Esophagus squamous epithelium (tissue), 5 donors: ENCODE measurements around the gene TAF4. TPM values are rescaled to one million over a fixed set of nuclear protein-coding genes. Genes with fewer than 3 reads are reported as not detected.
"Not testable (repeated sequence)": the region's sequence is repeated elsewhere in the genome, so short reads cannot be mapped to it uniquely, and the experiment has no call there.

Experiments
- DNase-seq: peaks from one replicate; lab custom pipeline; 2025; lab: John Stamatoyannopoulos, UW
- H3K27ac ChIP-seq, 4 donors: fragments of 200-600 bp; sonication (generic); one replicate each; pipeline ENCODE4 v1.5.1; 2016 to 2019; ENCODE audit warnings: mild to moderate bottlenecking in 1 of 4
- H3K27me3 ChIP-seq, 4 donors: fragments of 200-600 bp; sonication (generic); 1 replicate in 3 of 4; 2 replicates in 1 of 4; pipeline versions ENCODE4 v1.5.1 to v1.6.0; 2017 to 2021; ENCODE audit warnings: antibody characterized with exemption in 1 of 4
- H3K36me3 ChIP-seq, 3 donors: fragments of 200-600 bp; sonication (generic); one replicate each; pipeline ENCODE4 v1.5.1; 2016 to 2019
- H3K4me1 ChIP-seq, 3 donors: fragments of 200-600 bp; sonication (generic); one replicate each; pipeline ENCODE4 v1.5.1; 2017 to 2019
- H3K4me3 ChIP-seq, 4 donors: fragments of 200-600 bp; sonication (generic); 1 replicate in 3 of 4; 2 replicates in 1 of 4; pipeline ENCODE4 v1.5.1; 2016 to 2019; ENCODE audit warnings: mild to moderate bottlenecking in 2 of 4, moderate library complexity in 1 of 4
- H3K9me3 ChIP-seq, 3 donors: fragments of 200-600 bp; sonication (generic); one replicate each; pipeline ENCODE4 v1.5.1; 2016 to 2019
- POLR2A ChIP-seq, 4 donors: fragments of 450-650 bp; IDR thresholded peaks; one replicate each; pipeline ENCODE4 v1.6.1; 2017; ENCODE audit warnings: antibody characterized with exemption in 4 of 4, mild to moderate bottlenecking in 4 of 4, moderate library complexity in 3 of 4
- WGBS, 2 donors: methylation state at CpG; one replicate each; pipeline ENCODE4 v1.1.5; 2018; 5-methylcytosine and 5-hydroxymethylcytosine counted together
- intact Hi-C: fragments of 100-400 bp; cut with DNase I; formaldehyde crosslinking; loops from one replicate; pipeline ENCODE4 v1.15.0; 2022
- total RNA-seq, 4 donors: library from RNA; depleted of rRNA; stranded (reverse); fragments of >200 nt; gene quantifications; one replicate each; pipeline ENCODE4 v1.1.0, GENCODE V29; 2016
- TF ChIP-seq, protein P1 (sequence below), 6 experiments: fragments of 450-650 bp in 4 of 6; fragments of 200-600 bp in 2 of 6; sonication (generic) in 2 of 6; IDR thresholded peaks; one replicate each; pipeline ENCODE4 v1.5.1; 2016 to 2019; ENCODE audit warnings: antibody characterized with exemption in 6 of 6, mild to moderate bottlenecking in 4 of 6, moderate library complexity in 4 of 6
- donor health status: DM: yes; HTN: yes; CAD: no.

TAF4 gene
- total RNA-seq, 4 donors from 2014 or later = 4.9 to 16.5 (median 14.4) TPM

DNA sequence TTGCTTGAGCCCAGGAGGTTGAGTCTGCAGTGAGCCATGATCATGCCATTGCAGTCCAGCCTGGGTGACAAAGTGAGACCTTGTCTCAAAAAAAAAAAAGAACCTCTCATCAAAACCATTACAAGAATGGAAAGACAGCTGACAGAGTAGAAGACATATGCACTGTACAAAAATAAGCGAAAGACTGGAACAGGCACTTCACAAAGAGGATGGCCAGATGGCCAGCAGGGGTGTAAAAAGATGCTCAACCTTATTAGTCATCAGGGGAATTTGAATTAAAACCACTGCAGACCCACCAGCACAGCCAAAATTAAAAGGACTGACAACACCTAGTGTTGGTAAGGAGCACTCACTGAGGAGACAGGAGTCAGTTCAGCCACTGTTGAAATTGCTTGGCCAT lies 13.5 kb upstream of the TAF4 start:
- Histone ChIP-seq H3K27ac (no peak overlapping the region), H3K36me3 (no peaks in the 10 kb centered on the region), H3K9me3 (peaks cover 0 to 32% (median 23%) of the 10 kb centered on the region in 3 donors), H3K4me1 (no peaks in the 10 kb centered on the region), H3K4me3 (no peak overlapping the region), H3K27me3 (peaks cover 0 to 31% (median 0%) of the 10 kb centered on the region in 4 donors)
- no peak for TF ChIP-seq POLR2A (IDR thresholded peaks at IDR 0.05)
- TF ChIP-seq, protein P1, sequence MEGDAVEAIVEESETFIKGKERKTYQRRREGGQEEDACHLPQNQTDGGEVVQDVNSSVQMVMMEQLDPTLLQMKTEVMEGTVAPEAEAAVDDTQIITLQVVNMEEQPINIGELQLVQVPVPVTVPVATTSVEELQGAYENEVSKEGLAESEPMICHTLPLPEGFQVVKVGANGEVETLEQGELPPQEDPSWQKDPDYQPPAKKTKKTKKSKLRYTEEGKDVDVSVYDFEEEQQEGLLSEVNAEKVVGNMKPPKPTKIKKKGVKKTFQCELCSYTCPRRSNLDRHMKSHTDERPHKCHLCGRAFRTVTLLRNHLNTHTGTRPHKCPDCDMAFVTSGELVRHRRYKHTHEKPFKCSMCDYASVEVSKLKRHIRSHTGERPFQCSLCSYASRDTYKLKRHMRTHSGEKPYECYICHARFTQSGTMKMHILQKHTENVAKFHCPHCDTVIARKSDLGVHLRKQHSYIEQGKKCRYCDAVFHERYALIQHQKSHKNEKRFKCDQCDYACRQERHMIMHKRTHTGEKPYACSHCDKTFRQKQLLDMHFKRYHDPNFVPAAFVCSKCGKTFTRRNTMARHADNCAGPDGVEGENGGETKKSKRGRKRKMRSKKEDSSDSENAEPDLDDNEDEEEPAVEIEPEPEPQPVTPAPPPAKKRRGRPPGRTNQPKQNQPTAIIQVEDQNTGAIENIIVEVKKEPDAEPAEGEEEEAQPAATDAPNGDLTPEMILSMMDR (IDR thresholded peaks at IDR 0.05) = no peak
- DNase-seq = no peak
- intact Hi-C loops = loop anchor here (5.0 kb wide), 1 partner anchor 38 kb away; no protein-coding TSS in a partner anchor
- WGBS, 2 donors = 93 to 95% methylated on average over 1 of the region's 1 CpG

DNA sequence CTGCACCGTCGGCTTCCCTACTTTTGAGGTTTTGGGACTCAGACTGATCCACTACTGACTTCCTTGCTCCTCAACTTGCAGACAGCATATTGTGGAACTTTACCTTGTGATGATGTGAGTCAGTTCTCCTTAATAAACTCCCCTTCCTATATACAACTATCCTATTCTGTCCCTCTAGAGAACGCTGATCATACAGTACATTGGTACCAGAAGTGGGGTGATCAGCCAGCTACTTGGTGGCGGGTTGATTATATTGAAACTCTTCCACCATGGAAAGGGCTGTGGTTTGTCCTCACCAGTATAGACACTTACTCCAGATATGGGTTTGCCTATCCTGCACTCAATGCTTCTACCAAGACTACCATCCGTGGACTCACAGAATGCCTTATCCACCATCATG lies 7.6 kb upstream of the TAF4 start:
- intact Hi-C loops = no loop called here
- H3K27me3 ChIP-seq = no peaks in the 10 kb centered on the region
- H3K4me3 ChIP-seq = no peak overlapping the region
- WGBS, 2 donors = 86 to 90% methylated on average over 4 to 5 of the region's 5 CpGs
- TF ChIP-seq POLR2A (IDR thresholded peaks at IDR 0.05) = no peak
- TF ChIP-seq, protein P1 (IDR thresholded peaks at IDR 0.05) = no peak
- no peak overlapping the region for H3K27ac ChIP-seq
- no peaks in the 10 kb centered on the region for H3K4me1 ChIP-seq
- peaks cover 0 to 36% (median 26%) of the 10 kb centered on the region in 3 donors for H3K9me3 ChIP-seq
- DNase-seq = no peak
- H3K36me3 ChIP-seq = no peaks in the 10 kb centered on the region

DNA sequence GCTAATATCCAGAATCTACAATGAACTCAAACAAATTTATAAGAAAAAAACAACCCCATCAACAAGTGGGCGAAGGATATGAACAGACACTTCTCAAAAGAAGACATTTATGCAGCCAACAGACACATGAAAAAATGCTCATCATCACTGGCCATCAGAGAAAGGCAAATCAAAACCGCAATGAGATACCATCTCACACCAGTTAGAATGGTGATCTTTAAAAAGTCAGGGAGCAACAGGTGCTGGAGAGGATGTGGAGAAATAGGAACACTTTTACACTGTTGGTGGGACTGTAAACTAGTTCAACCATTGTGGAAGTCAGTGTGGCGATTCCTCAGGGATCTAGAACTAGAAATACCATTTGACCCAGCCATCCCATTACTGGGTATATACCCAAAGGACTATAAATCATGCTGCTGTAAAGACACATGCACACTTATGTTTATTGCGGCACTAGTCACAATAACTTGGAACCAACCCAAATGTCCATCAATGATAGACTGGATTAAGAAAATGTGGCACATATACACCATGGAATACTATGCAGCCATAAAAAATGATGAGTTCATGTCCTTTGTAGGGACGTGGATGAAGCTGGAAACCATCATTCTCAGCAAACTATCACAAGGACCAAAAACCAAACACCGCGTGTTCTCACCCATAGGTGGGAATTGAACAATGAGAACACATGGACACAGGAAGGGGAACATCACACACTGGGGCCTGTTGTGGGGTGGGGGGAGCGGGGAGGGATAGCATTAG lies 6.2 kb upstream of the TAF4 start:
- H3K4me3 ChIP-seq, H3K36me3 ChIP-seq, intact Hi-C loops, H3K27me3 ChIP-seq, DNase-seq, H3K27ac ChIP-seq: not testable (repeated sequence)
- H3K9me3 ChIP-seq = peaks cover 0 to 36% (median 26%) of the 10 kb centered on the region in 3 donors
- 75 to 77% methylated on average over 7 to 8 of the region's 8 CpGs for WGBS, 2 donors
- peaks cover 0 to 12% (median 5%) of the 10 kb centered on the region in 3 donors for H3K4me1 ChIP-seq

DNA sequence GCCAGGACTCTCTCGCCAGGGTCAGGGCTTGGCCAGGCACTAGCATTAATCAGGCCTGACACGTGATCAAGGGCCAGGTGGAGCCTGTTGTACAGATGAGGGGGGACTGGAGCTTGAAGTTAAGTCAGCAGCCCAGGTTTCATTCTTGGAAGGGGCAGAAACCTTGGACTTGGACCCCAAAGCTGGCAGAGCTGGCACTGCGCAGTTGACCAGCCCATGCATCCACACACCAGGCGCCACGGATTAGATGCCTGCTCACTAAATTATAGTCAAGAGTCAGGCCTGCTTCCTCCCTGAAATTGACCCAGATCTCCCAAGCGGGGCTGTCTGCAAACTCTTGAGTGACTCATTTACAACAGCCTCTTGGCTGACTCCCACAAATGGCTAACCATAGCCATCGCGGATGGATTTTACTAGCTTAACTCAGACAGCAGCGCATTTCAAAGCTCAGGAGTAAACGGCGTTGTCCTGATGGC lies 4.1 kb upstream of the TAF4 start:
- DNase-seq = no peak
- 73 to 78% methylated on average over 8 of the region's 11 CpGs for WGBS, 2 donors
- Histone ChIP-seq H3K27me3 (no peaks in the 10 kb centered on the region), H3K9me3 (peaks cover 0 to 17% (median 8%) of the 10 kb centered on the region in 3 donors), H3K4me3 (no peak overlapping the region), H3K4me1 (peaks cover 0 to 16% (median 7%) of the 10 kb centered on the region in 3 donors), H3K27ac (no peak overlapping the region), H3K36me3 (no peaks in the 10 kb centered on the region)
- TF ChIP-seq POLR2A (IDR thresholded peaks at IDR 0.05) = no peak
- TF ChIP-seq, protein P1 (IDR thresholded peaks at IDR 0.05) = no peak
- intact Hi-C loops = loop anchor here (5.0 kb wide), 1 partner anchor 53 kb away; the partner anchor contains the start of gene LSM14B

DNA sequence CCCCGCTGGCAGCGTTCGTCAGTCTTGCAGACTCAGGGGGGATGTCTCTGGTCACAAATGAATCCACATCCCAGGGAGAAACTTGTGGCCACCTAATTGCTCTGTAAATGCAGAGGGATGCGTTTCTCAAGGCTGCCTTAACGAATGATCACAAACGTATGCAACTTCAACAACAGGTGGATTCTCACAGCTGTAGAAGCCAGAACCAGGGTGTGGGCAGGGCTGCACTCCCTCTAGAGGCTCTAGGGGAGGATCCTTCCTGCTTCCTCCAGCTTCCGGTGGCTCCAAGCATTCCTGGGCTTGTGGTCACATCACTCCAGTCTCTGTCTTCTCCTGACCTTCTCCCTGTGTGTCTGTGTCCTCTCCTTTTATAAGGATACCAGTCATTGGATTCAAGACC lies 3.3 kb upstream of the TAF4 start:
- peaks cover 6 to 22% (median 8%) of the 10 kb centered on the region in 3 donors for H3K4me1 ChIP-seq
- intact Hi-C loops = loop anchor here (5.0 kb wide), 1 partner anchor 53 kb away; the partner anchor contains the start of gene LSM14B
- no peak for DNase-seq
- peaks cover 0 to 13% (median 6%) of the 10 kb centered on the region in 3 donors for H3K9me3 ChIP-seq
- no peaks in the 10 kb centered on the region for H3K36me3 ChIP-seq
- H3K4me3 ChIP-seq = no peak overlapping the region
- no peak for TF ChIP-seq POLR2A (IDR thresholded peaks at IDR 0.05)
- TF ChIP-seq, protein P1 (IDR thresholded peaks at IDR 0.05) = no peak
- no peak overlapping the region for H3K27ac ChIP-seq
- H3K27me3 ChIP-seq = no peaks in the 10 kb centered on the region
- WGBS, 2 donors = 74 to 90% methylated on average over 7 of the region's 7 CpGs
